ENCODE measurements around the gene LGR5.

- no peak for TF ChIP-seq CTCF (IDR thresholded peaks at IDR 0.05; ENCODE audit: insufficient read depth, low read length, poor library complexity, severe bottlenecking)
- no peak for TF ChIP-seq EZH2phosphoT487 (conservative IDR thresholded peaks at IDR 0.05; ENCODE audit: low read length)
Measured at GRCh38 chr12:71521125-71521524, 81.5 kb downstream of the LGR5 start.

Data from SU-DHL-6 (cell line).